Muscle layer of colon (tissue), 2 donors: ENCODE results near the gene ST6GALNAC3.

Experiments used
- H3K27ac ChIP-seq: one replicate; pipeline ENCODE4 v1.7.0; 2013; ENCODE audit warnings: low read depth, mild to moderate bottlenecking, low read length, moderate library complexity
- H3K27me3 ChIP-seq, 2 donors: one replicate each; pipeline ENCODE4 v1.7.0; 2013; ENCODE audit warnings: low read length in 2 of 2, mild to moderate bottlenecking in 2 of 2; ENCODE audit not compliant: insufficient read depth in 2 of 2, control insufficient read depth in 1 of 2
- H3K36me3 ChIP-seq: one replicate; pipeline ENCODE4 v1.7.0; 2013; ENCODE audit warnings: mild to moderate bottlenecking, low read length; ENCODE audit not compliant: insufficient read depth
- H3K4me1 ChIP-seq: one replicate; pipeline ENCODE4 v1.7.0; 2013; ENCODE audit warnings: mild to moderate bottlenecking, low read length; ENCODE audit not compliant: insufficient read depth
- H3K4me3 ChIP-seq, 2 donors: one replicate each; pipeline ENCODE4 v1.7.0; 2013; ENCODE audit warnings: low read length in 2 of 2, low read depth in 1 of 2, mild to moderate bottlenecking in 1 of 2, moderate library complexity in 1 of 2
- H3K9ac ChIP-seq: one replicate; pipeline ENCODE4 v1.7.0; 2013; ENCODE audit warnings: low read length
- H3K9me3 ChIP-seq: one replicate; pipeline ENCODE4 v1.7.0; 2013; ENCODE audit warnings: mild to moderate bottlenecking, low read length
- donor health status: abdominal sarcoma.
- donor health status: Adenocarcinoma of cecum.

ST6GALNAC3 gene

GRCh38 chr1:76500116-76500515, 425.6 kb downstream of the ST6GALNAC3 start:
- Histone ChIP-seq H3K4me3 (no peak overlapping the region), H3K27ac (no peak overlapping the region), H3K4me1 (no peaks in the 10 kb centered on the region), H3K9ac (no peak overlapping the region), H3K9me3 (no peaks in the 10 kb centered on the region), H3K36me3 (no peaks in the 10 kb centered on the region), H3K27me3 (no peaks in the 10 kb centered on the region)

DNA sequence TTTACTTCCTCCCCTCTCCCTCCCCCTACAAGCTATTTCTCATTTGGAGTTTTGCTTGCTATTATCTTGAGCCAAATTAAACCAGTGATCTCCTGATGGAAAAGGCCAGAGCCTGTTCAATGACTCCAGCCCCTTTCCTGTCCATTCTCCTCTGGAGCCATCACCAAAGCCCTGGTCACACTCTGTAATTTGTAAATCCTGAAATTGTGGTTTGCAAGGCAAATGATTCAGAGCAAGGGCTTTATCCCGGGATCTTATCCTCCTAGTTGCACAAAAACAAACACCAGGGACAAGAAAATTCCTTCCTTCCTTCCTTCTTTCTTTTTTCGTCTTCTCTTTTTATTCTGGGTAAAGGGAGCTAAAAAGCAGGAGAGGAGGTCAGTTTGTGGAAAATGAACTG, 426.6 kb downstream of the ST6GALNAC3 start:
- H3K4me3 ChIP-seq: no peak overlapping the region
- H3K9ac ChIP-seq: no peak overlapping the region
- H3K27me3 ChIP-seq: no peaks in the 10 kb centered on the region
- no peaks in the 10 kb centered on the region for H3K36me3 ChIP-seq
- H3K27ac ChIP-seq: no peak overlapping the region
- H3K9me3 ChIP-seq: no peaks in the 10 kb centered on the region
- H3K4me1 ChIP-seq: no peaks in the 10 kb centered on the region

DNA sequence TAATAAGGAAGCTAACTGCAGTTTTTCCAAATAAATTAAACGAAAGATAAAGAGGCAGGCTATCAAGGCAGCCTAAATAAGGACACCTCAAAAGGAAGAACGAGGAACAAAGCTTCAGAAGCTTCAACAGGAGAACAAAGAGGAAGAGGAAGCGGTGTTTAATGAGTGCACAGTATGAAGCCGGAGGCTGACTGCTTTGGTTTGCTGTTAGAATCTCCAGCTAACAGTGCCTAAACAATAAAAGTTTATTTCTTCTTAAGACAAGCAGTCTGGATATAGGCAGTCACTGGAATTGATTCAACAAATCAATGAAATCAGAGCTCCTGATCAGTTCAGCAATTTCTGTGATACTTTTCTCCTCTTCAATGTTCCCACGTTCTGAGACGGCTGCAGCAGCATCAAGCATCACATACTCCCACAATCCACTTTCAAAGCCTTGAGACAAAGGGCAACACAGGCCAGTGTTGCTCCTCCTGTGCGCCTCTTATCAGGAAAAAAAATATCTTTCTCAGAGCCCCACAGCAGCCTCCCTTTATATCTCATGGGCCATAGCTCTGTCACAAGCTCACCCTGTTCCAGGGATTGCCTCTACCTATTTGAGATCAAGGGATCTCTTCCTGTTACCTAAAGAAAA, 427.2 kb downstream of the ST6GALNAC3 start:
- no peak overlapping the region for H3K27ac ChIP-seq
- no peaks in the 10 kb centered on the region for H3K27me3 ChIP-seq
- no peak overlapping the region for H3K4me3 ChIP-seq
- no peaks in the 10 kb centered on the region for H3K4me1 ChIP-seq
- H3K9ac ChIP-seq: no peak overlapping the region
- no peaks in the 10 kb centered on the region for H3K9me3 ChIP-seq
- no peaks in the 10 kb centered on the region for H3K36me3 ChIP-seq

DNA sequence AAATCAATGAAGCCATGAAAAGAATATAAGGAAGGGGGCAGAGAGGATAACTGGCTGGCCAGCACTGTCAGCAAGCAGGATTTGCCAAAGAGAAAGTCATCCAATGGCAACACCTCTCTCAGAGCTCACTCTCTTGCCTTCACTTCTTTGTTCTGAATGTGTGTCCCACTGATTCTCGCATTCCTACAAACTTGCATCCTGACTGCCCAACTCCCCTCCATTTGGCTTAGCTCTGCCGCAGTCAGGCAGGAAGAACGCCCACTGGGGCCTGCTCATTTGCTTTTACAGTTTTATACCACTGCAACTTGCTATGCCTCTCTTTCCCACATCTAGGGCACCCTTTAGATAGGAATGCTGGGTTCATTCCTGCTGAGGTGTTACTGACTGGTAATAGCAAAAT, 428.6 kb downstream of the ST6GALNAC3 start:
- Histone ChIP-seq H3K27me3 (no peaks in the 10 kb centered on the region), H3K36me3 (no peaks in the 10 kb centered on the region), H3K9ac (no peak overlapping the region), H3K9me3 (no peaks in the 10 kb centered on the region), H3K4me1 (no peaks in the 10 kb centered on the region), H3K4me3 (no peak overlapping the region), H3K27ac (no peak overlapping the region)

DNA sequence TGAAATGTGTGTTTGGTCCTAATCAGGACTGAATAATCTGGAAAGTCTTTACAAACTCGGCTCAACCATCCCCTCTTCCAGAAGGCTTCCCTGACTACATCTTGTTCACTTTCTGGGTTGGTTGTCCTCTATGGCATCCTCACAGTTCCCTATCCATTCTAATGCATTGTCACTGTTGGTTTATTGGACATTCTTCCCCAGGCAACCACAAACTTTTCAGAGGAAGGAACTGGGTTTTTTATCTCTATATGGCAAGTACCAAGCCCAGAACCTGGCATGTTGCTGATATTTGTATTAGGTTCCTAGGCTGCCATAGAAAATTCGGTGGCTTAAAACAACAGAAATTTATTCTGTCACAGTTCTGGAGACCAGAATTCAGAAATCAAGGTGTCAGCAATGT, 429.2 kb downstream of the ST6GALNAC3 start:
- no peak overlapping the region for H3K9ac ChIP-seq
- no peaks in the 10 kb centered on the region for H3K9me3 ChIP-seq
- H3K27me3 ChIP-seq: no peaks in the 10 kb centered on the region
- H3K4me3 ChIP-seq: no peak overlapping the region
- no peak overlapping the region for H3K27ac ChIP-seq
- H3K36me3 ChIP-seq: no peaks in the 10 kb centered on the region
- no peaks in the 10 kb centered on the region for H3K4me1 ChIP-seq

DNA sequence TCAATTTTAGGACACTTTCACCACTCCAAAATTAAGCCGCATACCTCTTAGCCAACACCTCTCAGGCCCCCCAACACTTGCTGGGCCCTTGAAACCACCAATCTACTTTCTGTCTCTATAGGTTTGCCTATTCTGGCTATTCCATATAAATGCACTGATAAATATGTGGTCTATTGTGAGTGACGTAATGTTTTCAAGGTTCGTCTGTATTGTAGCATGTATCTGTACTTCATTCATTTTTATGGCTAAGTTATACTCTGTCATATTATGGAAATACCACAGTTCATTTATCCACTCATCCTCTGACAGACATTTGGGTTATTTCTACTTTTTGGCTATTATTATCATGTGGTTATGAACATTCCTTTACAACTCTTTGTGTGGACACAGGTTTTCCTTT, 432.8 kb downstream of the ST6GALNAC3 start:
- no peak overlapping the region for H3K9ac ChIP-seq
- no peaks in the 10 kb centered on the region for H3K27me3 ChIP-seq
- no peak overlapping the region for H3K4me3 ChIP-seq
- H3K4me1 ChIP-seq: no peaks in the 10 kb centered on the region
- H3K9me3 ChIP-seq: no peaks in the 10 kb centered on the region
- H3K27ac ChIP-seq: no peak overlapping the region
- H3K36me3 ChIP-seq: no peaks in the 10 kb centered on the region

DNA sequence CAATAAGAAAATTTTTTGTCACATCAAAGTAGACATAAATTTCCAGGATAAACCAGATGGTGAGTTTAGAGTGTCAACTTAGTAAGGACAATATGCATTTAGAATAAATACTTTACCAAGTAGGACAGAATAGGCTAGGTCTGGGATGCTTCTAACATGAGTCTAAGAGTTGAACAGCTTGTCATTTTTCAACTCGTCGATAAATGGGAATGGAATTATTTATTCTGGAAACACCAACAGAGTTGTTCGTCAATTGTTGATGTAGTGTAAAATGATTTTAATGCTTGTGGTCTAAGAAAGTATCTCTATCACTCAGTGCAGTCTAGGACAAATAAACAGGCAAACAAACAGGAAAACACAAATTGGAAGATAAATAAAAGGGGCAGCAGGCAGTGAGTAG, 434.3 kb downstream of the ST6GALNAC3 start:
- no peaks in the 10 kb centered on the region for H3K4me1 ChIP-seq
- H3K36me3 ChIP-seq: no peaks in the 10 kb centered on the region
- H3K27me3 ChIP-seq: no peaks in the 10 kb centered on the region
- H3K27ac ChIP-seq: no peak overlapping the region
- H3K9me3 ChIP-seq: no peaks in the 10 kb centered on the region
- no peak overlapping the region for H3K9ac ChIP-seq
- no peak overlapping the region for H3K4me3 ChIP-seq

- no peaks in the 10 kb centered on the region for H3K27me3 ChIP-seq
- no peaks in the 10 kb centered on the region for H3K4me1 ChIP-seq
- H3K9ac ChIP-seq: no peak overlapping the region
- H3K27ac ChIP-seq: no peak overlapping the region
- no peaks in the 10 kb centered on the region for H3K9me3 ChIP-seq
- H3K4me3 ChIP-seq: no peak overlapping the region
- no peaks in the 10 kb centered on the region for H3K36me3 ChIP-seq
These were observed 436.4 kb downstream of the ST6GALNAC3 start for GRCh38 chr1:76510672-76511557.

GRCh38 chr1:76511558-76512179, 437.1 kb downstream of the ST6GALNAC3 start:
- Histone ChIP-seq H3K27me3 (no peaks in the 10 kb centered on the region), H3K9ac (no peak overlapping the region), H3K9me3 (no peaks in the 10 kb centered on the region), H3K36me3 (no peaks in the 10 kb centered on the region), H3K4me3 (no peak overlapping the region), H3K27ac (no peak overlapping the region), H3K4me1 (no peaks in the 10 kb centered on the region)

GRCh38 chr1:76530953-76531352, 456.4 kb downstream of the ST6GALNAC3 start:
- H3K4me3 ChIP-seq: no peak overlapping the region
- H3K27me3 ChIP-seq: no peaks in the 10 kb centered on the region
- H3K9ac ChIP-seq: no peak overlapping the region
- H3K27ac ChIP-seq: no peak overlapping the region
- no peaks in the 10 kb centered on the region for H3K9me3 ChIP-seq
- no peaks in the 10 kb centered on the region for H3K36me3 ChIP-seq
- no peaks in the 10 kb centered on the region for H3K4me1 ChIP-seq

- Histone ChIP-seq H3K9ac (no peak overlapping the region), H3K36me3 (no peaks in the 10 kb centered on the region), H3K4me3 (no peak overlapping the region), H3K27ac (no peak overlapping the region), H3K9me3 (no peaks in the 10 kb centered on the region), H3K27me3 (no peaks in the 10 kb centered on the region), H3K4me1 (no peaks in the 10 kb centered on the region)
These were observed 467.1 kb downstream of the ST6GALNAC3 start for GRCh38 chr1:76541618-76542017.
